CD4-positive, alpha-beta T cell (primary cell): ENCODE results near the gene MAGEA9B. TPM values are rescaled to one million over a fixed set of nuclear protein-coding genes. Genes with fewer than 3 reads are reported as not detected.
"Not testable (repeated sequence)": the region's sequence is repeated elsewhere in the genome, so short reads cannot be mapped to it uniquely, and the experiment has no call there.

Experiments used
- ATAC-seq: fragments of 200-7000 bp; cut with Tn5 transposase; one replicate; pipeline ENCODE4 v1.10.0; 2022; ENCODE audit warnings: mild to moderate bottlenecking; ENCODE audit not compliant: poor library complexity
- CTCF ChIA-PET: fragments of 350-600 bp; sonication (Branson Sonifier 250); formaldehyde crosslinking; loops from one replicate; lab custom pipeline; 2021; ENCODE audit warnings: antibody characterized with exemption, inconsistent platforms; lab: Charles Lee
- POLR2A ChIA-PET: fragments of 350-600 bp; sonication (Branson Sonifier 250); formaldehyde crosslinking; loops from one replicate; lab custom pipeline; 2021; ENCODE audit warnings: antibody characterized with exemption, inconsistent platforms; lab: Charles Lee
- DNase-seq, 14 experiments: peaks; one replicate each; pipeline ENCODE4 v3.0.0-alpha.2; 2013 to 2020; ENCODE audit warnings: mixed read lengths in 2 of 14
- H3K27ac ChIP-seq, 2 donors: one replicate each; pipeline versions ENCODE4 v1.5.1 to v1.7.0; 2013; ENCODE audit warnings: low read length in 2 of 2, low read depth in 1 of 2, mild to moderate bottlenecking in 1 of 2
- H3K27me3 ChIP-seq, 2 experiments: 1 replicate in 1 of 2; 2 replicates in 1 of 2; pipeline versions ENCODE4 v1.6.1 to v1.7.0; 2013; ENCODE audit warnings: low read length in 2 of 2, control low read depth in 1 of 2, mild to moderate bottlenecking in 1 of 2, moderate library complexity in 1 of 2; ENCODE audit not compliant: insufficient read depth in 2 of 2, control insufficient read depth in 1 of 2
- H3K36me3 ChIP-seq: one replicate; pipeline ENCODE4 v1.6.1; 2013; ENCODE audit warnings: low read length, control low read depth; ENCODE audit not compliant: insufficient read depth
- H3K4me1 ChIP-seq: one replicate; pipeline ENCODE4 v1.6.1; 2013; ENCODE audit warnings: low read length, control low read depth; ENCODE audit not compliant: insufficient read depth
- H3K4me3 ChIP-seq: one replicate; pipeline ENCODE4 v1.5.1; 2013; ENCODE audit warnings: mild to moderate bottlenecking, low read length, moderate library complexity
- H3K9me3 ChIP-seq, 2 experiments: 1 replicate in 1 of 2; 2 replicates in 1 of 2; pipeline versions ENCODE4 v1.6.1 to v1.7.0; 2013; ENCODE audit warnings: low read length in 2 of 2, mild to moderate bottlenecking in 2 of 2, control low read depth in 1 of 2, moderate library complexity in 1 of 2; ENCODE audit not compliant: control insufficient read depth in 1 of 2, insufficient read depth in 1 of 2
- H3K27ac Mint-ChIP-seq: one replicate; pipeline ENCODE4 v1.8.0; 2020; ENCODE audit warnings: mixed read lengths
- H3K27me3 Mint-ChIP-seq: one replicate; pipeline ENCODE4 v1.8.0; 2021; ENCODE audit warnings: mixed read lengths
- H3K36me3 Mint-ChIP-seq: one replicate; pipeline ENCODE4 v1.8.0; 2021; ENCODE audit warnings: low read depth, mixed read lengths
- H3K4me1 Mint-ChIP-seq: one replicate; pipeline ENCODE4 v1.8.0; 2021; ENCODE audit warnings: low read depth, mixed read lengths
- H3K4me3 Mint-ChIP-seq: one replicate; pipeline ENCODE4 v1.8.0; 2020; ENCODE audit warnings: mild to moderate bottlenecking, mixed read lengths
- H3K9me3 Mint-ChIP-seq: one replicate; pipeline ENCODE4 v1.8.0; 2020; ENCODE audit warnings: mixed read lengths
- intact Hi-C, 2 experiments: fragments of 100-400 bp; cut with DNase I in 1 of 2; cut with micrococcal nuclease in 1 of 2; formaldehyde crosslinking; loops; one replicate each; pipeline versions ENCODE4 v1.15.1 to v1.9.0; 2023 to 2025; cut with DNase I, micrococcal nuclease
- total RNA-seq, 174 experiments: library from RNA in 2 of 174; stranded (reverse) in 2 of 174; gene quantifications; one replicate each; pipeline ENCODE4 v1.2.3 and lab custom pipeline; 2021 to 2026
- TF ChIP-seq, protein P1 (sequence below): fragments of 200-600 bp; IDR thresholded peaks from one replicate; pipeline ENCODE4 v1.8.0; 2022; ENCODE audit warnings: antibody characterized with exemption, mild to moderate bottlenecking

The MAGEA9B gene
- total RNA-seq, 2 experiments from 2014 or later, result not detected

DNA sequence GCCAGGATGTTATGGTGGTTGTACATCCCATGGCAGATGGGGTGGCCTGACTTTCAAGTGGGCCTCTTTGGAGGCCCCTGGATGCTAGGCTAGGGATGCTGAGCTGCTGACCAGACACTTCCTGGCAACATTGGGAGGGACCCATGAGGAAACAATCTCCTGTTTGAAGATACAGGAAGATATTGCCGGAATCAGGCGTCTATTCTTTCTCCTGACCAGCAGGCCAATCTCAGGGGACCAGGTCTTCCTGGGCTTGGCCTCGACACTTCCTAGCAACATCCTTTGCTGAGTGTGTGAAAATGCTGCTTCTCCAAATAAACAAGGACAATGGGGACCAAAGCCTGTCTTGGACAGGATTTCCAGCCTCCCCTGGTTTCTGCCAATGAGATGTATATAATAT is 39.5 kb downstream of the MAGEA9B start:
- H3K27me3 Mint-ChIP-seq, H3K27ac ChIP-seq, H3K27me3 ChIP-seq, POLR2A ChIA-PET, H3K4me3 ChIP-seq, H3K4me3 Mint-ChIP-seq, H3K36me3 ChIP-seq, H3K9me3 ChIP-seq, H3K4me1 ChIP-seq, H3K27ac Mint-ChIP-seq, CTCF ChIA-PET, H3K36me3 Mint-ChIP-seq, H3K4me1 Mint-ChIP-seq, intact Hi-C loops, DNase-seq, H3K9me3 Mint-ChIP-seq, ATAC-seq: not testable (repeated sequence)

DNA sequence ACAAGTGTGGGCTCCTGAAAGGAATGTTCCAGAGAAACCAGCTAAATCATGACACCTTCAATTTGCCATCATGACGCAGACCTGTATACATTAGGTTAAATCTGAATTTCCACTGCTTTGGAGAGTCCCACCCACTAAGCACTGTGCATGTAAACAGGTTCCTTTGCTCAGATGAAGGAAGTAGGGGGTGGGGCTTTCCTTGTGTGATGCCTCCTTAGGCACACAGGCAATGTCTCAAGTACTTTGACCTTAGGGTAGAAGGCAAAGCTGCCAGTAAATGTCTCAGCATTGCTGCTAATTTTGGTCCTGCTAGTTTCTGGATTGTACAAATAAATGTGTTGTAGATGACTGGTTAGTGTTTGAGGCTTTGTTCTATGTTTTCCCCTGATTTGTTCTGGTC is 40.3 kb downstream of the MAGEA9B start:
- DNase-seq, H3K36me3 ChIP-seq, H3K4me3 Mint-ChIP-seq, H3K9me3 Mint-ChIP-seq, H3K27ac ChIP-seq, H3K4me1 ChIP-seq, H3K36me3 Mint-ChIP-seq, H3K4me1 Mint-ChIP-seq, intact Hi-C loops, H3K27me3 Mint-ChIP-seq, H3K9me3 ChIP-seq, CTCF ChIA-PET, H3K4me3 ChIP-seq, H3K27ac Mint-ChIP-seq, H3K27me3 ChIP-seq, POLR2A ChIA-PET, ATAC-seq: not testable (repeated sequence)

DNA sequence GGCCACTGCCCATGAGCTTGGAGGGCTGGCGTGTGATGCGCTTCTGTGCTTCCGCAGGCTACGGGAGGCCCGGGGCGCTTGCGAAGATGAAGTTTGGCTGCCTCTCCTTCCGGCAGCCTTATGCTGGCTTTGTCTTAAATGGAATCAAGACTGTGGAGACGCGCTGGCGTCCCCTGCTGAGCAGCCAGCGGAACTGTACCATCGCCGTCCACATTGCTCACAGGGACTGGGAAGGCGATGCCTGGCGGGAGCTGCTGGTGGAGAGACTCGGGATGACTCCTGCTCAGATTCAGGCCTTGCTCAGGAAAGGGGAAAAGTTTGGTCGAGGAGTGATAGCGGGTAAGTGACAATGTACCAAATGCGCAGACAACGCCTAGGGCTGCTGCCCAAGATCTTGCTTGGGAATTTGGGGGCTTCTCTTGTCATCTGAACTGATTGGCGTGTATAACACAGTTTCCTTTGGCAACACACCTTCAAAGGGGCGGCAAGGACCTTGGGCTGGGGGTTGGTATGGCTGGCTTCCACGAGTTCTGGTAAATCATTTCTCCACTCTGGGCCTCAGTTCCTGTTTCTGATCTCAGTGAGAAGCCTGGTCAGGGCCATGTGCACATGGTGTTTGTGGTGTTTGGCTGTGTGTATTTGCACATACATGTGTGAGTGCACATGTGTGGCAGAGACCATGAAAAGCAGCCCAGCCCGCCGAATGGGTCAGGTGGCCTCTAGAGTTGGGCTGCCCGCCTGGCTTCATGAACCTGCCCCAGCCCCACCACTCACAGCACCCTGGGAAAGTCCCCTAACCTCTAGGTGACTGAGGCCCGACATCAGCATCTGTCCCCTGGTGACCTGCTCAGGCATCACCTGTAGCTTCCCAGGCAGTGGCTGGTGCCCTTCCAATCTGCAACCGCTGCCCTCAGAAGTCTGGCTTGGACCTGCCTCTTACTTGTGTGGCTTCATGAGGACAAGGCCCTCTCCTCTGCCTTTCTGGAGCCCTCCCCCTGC is 41.4 kb downstream of the MAGEA9B start:
- H3K4me3 ChIP-seq, H3K27me3 Mint-ChIP-seq, H3K4me1 Mint-ChIP-seq, H3K27ac Mint-ChIP-seq, H3K27me3 ChIP-seq, H3K9me3 ChIP-seq, H3K36me3 ChIP-seq, H3K4me3 Mint-ChIP-seq, intact Hi-C loops, H3K36me3 Mint-ChIP-seq, H3K27ac ChIP-seq, POLR2A ChIA-PET, ATAC-seq, H3K9me3 Mint-ChIP-seq, CTCF ChIA-PET: not testable (repeated sequence)
- peaks cover 12% of the 10 kb centered on the region for H3K4me1 ChIP-seq
- DNase-seq, result peak in 3 of 14 experiments; percentile 14 to 42 (median 29)

DNA sequence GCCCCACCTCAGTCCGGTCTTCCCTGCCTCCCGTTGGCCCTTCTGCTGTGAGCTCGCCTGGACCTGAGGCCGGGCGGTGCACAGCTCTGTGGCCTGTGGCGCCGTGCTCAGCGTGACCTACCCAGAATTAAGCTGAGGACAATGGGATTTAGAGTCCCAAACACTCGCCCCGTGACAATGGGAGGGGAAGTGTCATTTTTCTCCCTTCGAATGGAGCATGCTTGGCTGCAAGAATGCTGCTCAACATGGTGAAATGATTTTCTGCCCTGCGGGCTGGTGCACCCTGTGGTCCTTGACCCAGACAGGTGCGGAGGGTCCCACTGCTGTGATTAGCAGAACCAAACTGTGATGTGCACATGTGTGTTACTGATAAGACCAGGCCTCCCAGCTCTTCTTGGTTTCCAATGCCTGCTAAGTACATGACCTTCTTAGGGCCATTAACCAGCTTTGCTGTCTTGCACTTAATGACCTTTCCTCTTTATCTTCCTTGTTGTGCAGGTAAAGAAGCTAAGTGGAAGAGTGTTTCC is 45.7 kb downstream of the MAGEA9B start:
- peak overlapping the region; percentile 92 to 99 for H3K27ac ChIP-seq
- Mint-ChIP-seq H3K9me3 (no peaks in the 10 kb centered on the region), H3K27ac (peak overlapping the region; percentile 96), H3K36me3 (peaks cover 19% of the 10 kb centered on the region), H3K4me1 (peaks cover 8% of the 10 kb centered on the region), H3K27me3 (no peaks in the 10 kb centered on the region), H3K4me3 (peak overlapping the region; percentile 96)
- ChIA-PET CTCF (interaction anchor here (3.5 kb wide), 1 partner anchor 29 kb away, joined by 22 read pairs; no protein-coding TSS in a partner anchor), POLR2A (interaction anchor here (2.8 kb wide), 1 partner anchor 20 kb away, joined by 21 read pairs; no protein-coding TSS in a partner anchor)
- DNase-seq (no peak), ATAC-seq (no peak)
- no peaks in the 10 kb centered on the region for H3K9me3 ChIP-seq
- intact Hi-C loops, result no loop called here
- H3K36me3 ChIP-seq, result peaks cover 2% of the 10 kb centered on the region
- TF ChIP-seq, protein P1, sequence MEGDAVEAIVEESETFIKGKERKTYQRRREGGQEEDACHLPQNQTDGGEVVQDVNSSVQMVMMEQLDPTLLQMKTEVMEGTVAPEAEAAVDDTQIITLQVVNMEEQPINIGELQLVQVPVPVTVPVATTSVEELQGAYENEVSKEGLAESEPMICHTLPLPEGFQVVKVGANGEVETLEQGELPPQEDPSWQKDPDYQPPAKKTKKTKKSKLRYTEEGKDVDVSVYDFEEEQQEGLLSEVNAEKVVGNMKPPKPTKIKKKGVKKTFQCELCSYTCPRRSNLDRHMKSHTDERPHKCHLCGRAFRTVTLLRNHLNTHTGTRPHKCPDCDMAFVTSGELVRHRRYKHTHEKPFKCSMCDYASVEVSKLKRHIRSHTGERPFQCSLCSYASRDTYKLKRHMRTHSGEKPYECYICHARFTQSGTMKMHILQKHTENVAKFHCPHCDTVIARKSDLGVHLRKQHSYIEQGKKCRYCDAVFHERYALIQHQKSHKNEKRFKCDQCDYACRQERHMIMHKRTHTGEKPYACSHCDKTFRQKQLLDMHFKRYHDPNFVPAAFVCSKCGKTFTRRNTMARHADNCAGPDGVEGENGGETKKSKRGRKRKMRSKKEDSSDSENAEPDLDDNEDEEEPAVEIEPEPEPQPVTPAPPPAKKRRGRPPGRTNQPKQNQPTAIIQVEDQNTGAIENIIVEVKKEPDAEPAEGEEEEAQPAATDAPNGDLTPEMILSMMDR, result no peak
- H3K4me1 ChIP-seq, result peaks cover 16% of the 10 kb centered on the region
- no peaks in the 10 kb centered on the region for H3K27me3 ChIP-seq
- H3K4me3 ChIP-seq, result peak overlapping the region; percentile 87
